HG03565 (cell line): ENCODE data around the gene COLEC12.

Experiments
- ATAC-seq: cut with Tn5 transposase; IDR thresholded peaks from one replicate; pipeline ENCODE4 v1.9.1; 2021; ENCODE audit warnings: mild to moderate bottlenecking, moderate library complexity; ENCODE audit not compliant: unreplicated experiment

Gene COLEC12

DNA sequence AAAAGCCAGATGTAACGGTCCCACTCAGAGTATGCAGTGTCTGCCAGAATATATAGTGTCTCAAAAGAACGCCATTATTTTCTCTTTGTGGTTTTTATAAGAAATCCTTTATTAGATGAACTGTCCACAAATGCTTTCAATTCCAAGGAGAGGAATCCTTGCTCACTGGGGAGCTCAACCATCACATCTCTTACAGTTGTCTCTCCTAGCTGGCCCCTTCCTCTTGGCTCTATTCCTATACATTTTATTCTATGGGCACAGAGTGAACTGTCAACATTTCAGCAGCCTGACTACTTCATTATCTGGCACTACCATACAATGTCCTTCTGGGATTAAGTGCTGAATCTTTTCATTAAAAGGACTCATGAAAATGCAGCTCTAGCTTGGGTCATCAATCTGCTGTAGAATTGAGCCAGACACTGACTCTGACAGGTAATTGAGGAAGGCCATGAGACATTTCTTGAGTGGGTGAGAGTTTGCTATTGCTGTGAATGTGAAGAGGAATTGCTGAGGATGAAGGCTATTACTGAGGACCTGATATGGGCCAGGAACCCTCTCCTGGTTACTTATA lies 136.2 kb downstream of the COLEC12 start:
- ATAC-seq, result no peak

DNA sequence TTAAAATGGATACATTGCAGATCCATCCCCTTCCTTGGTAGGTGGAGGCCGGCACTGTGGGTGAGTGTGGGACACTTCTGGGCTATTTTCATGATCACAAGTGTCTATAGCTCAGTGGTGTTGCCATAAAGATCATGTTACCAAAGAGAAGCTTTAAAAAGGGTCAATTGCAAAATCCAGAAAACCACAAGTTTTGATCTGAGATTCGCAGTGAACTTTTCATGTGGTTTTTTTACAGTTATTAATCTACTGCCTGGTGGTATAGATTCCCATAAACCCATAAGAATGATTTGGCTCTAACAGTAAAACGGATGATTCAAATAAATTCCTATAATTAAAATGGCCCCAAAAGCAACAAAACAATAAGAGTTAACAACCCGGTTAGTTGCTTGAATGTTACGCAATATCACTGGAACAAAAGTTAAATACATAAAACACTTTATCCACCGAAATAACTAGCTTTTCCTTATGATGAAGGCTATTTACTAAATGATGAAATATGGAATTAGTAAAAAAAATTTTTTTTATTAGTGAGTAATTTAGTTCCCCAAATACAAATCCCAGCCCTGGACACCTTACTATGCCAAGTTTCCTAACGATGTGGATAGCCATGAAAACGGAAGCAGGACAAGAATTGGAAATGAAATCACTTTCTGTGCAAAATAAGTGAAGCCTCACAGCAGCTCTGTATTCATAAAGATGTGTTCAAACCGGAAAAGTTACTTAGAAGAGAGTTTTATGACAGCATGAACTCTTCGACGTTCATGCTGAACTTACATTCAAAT lies 137.0 kb downstream of the COLEC12 start:
- ATAC-seq, result no peak

- ATAC-seq, result no peak
Observed at GRCh38 chr18:362311-363290, 137.9 kb downstream of the COLEC12 start.

GRCh38 chr18:361941-362310 lies 138.6 kb downstream of the COLEC12 start:
- ATAC-seq, result no peak

DNA sequence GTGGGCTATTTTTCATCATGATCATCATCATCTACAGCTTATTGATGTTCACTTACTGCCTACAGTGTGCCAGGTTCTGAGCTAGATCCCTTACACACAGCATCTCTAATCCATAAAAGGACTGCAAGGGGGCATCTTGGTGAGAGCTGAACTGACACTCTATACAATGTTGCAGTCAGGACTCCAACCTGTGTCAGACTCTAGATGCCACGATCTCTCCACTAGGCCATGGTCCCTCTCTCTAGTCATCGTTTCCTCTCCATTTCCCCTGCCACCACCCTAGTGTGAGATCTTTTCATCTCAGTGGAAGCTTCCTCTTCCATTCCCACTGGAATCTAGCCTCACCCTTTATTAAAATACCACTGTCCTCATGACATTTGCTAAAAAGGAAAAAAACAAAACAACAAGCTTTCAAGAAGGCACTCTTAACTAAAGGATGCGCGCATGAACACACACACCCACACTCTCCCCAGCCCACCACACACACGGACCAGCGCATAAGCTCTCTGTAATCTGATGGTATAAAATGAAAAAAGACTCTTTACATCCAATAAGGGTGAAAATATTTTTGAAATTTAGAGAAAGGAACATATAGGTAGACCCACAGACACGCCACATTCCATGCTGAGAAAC lies 139.3 kb downstream of the COLEC12 start:
- no peak for ATAC-seq

DNA sequence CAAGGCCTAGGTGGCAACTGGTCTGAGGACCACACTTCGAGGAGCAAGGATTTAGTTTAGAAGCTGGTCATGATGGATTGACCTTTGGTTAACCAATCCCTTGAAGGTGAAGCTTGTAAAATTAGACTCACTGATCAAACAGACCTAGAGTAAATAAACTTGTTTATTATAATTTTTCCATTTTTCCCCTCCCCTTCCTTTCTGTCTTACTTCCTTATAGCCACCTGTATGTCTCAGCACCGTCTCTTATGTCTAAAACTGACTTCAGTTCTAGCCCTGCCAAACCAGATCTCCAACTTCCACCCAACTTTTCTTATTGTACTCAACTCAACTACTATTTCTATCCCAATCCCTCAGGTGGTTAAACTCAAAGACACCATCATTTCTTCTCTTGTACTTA lies 139.8 kb downstream of the COLEC12 start:
- ATAC-seq, result no peak

DNA sequence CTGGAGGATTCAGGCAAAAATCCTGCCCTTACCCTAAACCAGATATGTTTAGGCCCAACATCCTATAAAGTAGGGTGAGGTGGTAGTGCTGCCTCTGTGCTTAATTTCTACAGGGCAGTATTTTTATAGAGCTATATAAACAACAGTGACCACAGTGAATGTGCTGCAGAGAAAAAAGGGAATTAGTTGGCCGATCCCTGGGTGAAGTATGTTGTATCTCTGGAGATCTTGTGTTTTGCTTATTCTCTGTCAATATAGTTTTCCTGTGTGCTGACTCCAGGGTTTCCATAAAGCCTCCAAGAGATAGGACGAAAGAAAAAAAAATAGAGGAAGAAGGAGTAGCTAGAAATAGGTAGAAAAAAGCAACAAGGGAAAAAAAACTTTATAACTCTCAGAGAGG lies 143.7 kb downstream of the COLEC12 start:
- no peak for ATAC-seq

DNA sequence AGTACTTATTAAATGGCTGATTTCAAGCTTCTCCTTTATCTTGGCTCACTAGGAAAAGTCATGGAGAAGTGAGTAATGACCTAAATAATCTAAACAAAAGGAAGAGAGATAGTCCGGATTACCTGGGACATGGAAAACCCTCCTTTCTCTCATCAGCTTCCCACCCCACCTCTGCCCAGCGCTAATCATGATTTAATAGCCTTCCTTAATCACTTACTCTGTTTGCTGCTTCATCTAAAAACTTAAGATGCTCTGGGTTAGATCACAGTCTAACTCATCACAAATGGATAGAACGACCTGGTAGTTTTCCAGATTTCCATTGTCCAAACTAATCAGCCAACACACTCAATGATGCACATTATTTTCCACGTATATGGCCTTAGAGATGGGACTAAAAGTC lies 144.8 kb downstream of the COLEC12 start:
- ATAC-seq, result no peak

- ATAC-seq, result no peak
Observed at GRCh38 chr18:354471-354870, 146.0 kb downstream of the COLEC12 start.

DNA sequence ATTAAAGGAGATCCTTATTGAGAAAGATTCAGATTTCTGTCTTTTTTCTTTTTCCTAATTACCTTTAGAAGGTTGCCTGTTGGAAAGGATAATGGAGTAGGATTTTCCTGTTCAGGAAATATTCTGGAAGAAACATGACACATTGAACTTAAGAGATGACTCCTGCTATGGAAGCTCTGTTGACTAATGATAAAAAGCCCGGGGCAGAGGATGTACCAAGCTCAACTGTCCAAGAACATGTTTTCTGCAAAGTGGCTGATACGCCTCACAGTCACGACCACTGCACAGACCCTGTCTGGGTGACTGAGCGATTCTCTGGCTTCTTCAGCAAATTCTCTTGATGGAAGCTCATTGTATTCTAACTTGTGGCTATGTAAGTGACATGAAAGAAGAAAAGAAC lies 146.5 kb downstream of the COLEC12 start:
- no peak for ATAC-seq

DNA sequence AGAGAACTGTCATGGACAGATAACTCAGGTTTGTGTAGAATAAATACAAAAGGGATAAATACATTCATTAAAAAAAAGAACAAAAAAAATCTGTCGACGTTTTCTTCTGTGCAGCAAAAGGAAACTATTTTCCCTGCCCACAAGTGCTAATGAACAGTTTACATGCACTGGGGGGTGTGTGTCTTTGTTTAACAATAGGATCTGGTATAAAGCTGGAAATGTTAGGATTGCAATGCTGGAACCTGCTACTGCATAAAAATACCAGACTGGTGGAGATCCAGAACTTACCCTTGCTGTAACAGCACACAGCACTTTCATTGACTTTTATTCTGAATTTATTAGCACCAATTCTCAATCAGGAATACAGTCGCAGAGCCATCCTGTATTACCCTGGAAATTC lies 148.1 kb downstream of the COLEC12 start:
- no peak for ATAC-seq

DNA sequence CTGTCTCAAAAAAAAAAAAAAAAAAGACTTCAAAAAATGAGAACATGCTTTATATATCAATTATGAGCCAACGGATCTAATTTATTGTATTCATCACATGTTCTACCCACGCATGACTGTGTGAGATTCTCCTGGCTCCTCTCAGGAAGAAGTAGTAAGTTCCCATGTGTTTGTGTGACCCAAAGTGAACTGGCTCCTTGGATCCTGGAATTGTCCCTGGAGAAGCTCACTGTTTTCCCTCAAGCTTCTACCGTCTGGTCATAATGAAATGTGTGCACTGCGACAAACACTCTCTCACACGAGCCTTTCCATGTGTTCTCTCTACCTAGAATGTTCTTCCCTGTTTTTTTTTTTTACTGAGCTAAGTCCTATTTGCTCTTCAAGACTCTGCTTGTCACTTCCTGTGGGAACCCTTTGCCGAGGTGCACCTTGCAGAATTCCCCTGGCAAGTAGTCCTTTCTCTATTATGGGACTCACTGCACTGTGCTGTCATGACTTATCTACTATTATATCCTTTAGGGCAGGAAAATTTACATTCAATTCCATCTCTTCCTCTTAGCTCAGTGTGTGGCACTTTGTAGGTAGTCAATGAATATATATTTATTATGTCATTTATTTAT lies 149.4 kb downstream of the COLEC12 start:
- no peak for ATAC-seq

GRCh38 chr18:346600-346999 lies 153.9 kb downstream of the COLEC12 start:
- no peak for ATAC-seq

- no peak for ATAC-seq
Observed at GRCh38 chr18:341102-341501, 159.4 kb downstream of the COLEC12 start.

GRCh38 chr18:340044-340443 lies 160.5 kb downstream of the COLEC12 start:
- ATAC-seq, result no peak

GRCh38 chr18:339200-339599 lies 161.3 kb downstream of the COLEC12 start:
- ATAC-seq, result no peak

- ATAC-seq, result no peak
Observed at GRCh38 chr18:336713-337112, 163.8 kb downstream of the COLEC12 start.

- ATAC-seq, result no peak
Observed at GRCh38 chr18:335733-336132, 164.8 kb downstream of the COLEC12 start.

DNA sequence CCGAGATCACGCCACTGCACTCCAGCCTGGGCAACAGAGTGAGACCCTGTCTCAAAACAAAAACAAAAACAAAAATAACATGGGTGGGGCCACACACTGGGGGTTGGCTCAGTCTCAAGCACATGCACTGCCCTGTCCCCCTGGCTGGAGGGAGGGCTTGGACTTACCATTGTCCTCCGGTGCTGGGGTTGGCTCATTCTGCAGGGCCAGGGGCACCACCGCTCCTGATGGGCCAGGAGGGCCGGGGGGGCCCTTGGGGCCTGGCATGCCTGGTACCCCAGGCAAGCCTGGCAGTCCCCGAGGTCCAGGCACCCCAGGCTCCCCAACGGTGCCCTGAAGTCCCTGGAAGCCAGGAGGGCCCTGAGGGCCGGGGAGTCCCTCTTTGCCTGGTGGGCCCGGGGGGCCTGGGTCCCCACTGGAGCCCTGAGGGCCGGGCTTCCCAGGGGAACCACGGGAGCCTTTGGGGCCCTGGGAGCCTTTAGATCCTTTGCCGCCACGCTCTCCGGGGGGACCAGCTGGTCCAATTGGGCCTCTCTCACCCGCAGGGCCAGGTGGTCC lies 165.8 kb downstream of the COLEC12 start:
- ATAC-seq, result no peak

DNA sequence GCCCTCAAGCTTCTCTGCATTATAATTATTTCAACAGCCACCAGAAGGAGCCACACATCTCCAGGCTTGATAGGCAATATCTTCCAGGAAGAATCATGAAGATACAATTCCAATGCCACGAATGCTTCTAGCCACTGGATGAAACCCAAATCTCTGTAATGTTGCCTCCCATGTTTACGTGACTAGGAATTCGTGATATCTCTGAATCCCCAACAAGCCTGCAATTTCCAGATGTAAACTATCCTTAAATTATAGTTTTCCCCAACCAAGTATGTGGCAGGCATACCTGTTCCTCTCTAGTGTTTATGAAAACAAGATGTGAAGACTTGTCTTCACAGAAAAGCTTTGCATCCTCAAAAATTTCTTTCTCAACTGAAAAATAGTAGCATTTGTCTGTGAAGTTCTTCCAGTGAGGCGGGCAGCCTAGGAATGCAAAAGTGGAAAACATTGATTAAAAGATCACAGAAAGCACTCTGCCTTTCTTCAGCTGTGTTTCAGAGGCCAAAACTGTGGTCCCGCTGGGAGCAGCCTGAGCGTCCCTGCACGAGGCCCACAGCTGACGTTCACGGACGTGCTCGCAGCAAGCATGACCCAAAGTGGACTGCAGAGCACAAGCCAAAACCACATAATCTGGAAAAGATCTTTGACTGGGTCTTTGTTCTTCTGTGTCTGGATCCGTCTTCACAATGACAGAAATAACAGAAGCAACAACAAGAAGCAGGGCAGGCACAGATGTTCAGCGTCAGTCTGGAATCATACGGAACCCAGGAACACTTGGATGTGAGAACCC lies 167.6 kb downstream of the COLEC12 start:
- ATAC-seq, result no peak
